SU-DHL-6 (cell line): ENCODE measurements around the gene SYNJ2.

Experiments
- H2AFZ ChIP-seq: fragments of 200-600 bp; sonication (generic); 2 replicates; pipeline ENCODE4 v1.6.1; 2014; ENCODE audit warnings: low read depth, mild to moderate bottlenecking, moderate library complexity, mixed read lengths, antibody characterized with exemption, low read length; ENCODE audit not compliant: severe bottlenecking
- H3F3A ChIP-seq: fragments of 200-600 bp; shearing (Covaris generic); 2 replicates; pipeline ENCODE4 v1.6.0; 2016; ENCODE audit warnings: antibody characterized with exemption, mild to moderate bottlenecking; ENCODE audit not compliant: insufficient read depth
- H3K27ac ChIP-seq: fragments of 200-600 bp; sonication (generic); 2 replicates; pipeline ENCODE4 v1.5.1; 2016; ENCODE audit warnings: low read depth, mild to moderate bottlenecking, low read length, moderate library complexity, mixed read lengths
- H3K27me3 ChIP-seq: fragments of 200-600 bp; sonication (generic), shearing (Covaris generic); 2 replicates; pipeline ENCODE4 v1.6.0; 2014; ENCODE audit warnings: mild to moderate bottlenecking, low read length
- H3K36me3 ChIP-seq: fragments of 200-600 bp; sonication (generic); 2 replicates; pipeline ENCODE4 v1.6.1; 2014; ENCODE audit warnings: mild to moderate bottlenecking, low read length, mixed read lengths
- H3K4me2 ChIP-seq: fragments of 300-600, 200-600 bp; shearing (Covaris generic), sonication (generic); 2 replicates; pipeline ENCODE4 v1.6.0; 2014; ENCODE audit warnings: low read length, low read depth, mild to moderate bottlenecking; ENCODE audit not compliant: poor library complexity, severe bottlenecking
- H3K4me3 ChIP-seq: fragments of 200-600 bp; sonication (generic); 2 replicates; pipeline ENCODE4 v1.5.1; 2014; ENCODE audit warnings: antibody characterized with exemption, low read length, mild to moderate bottlenecking, mixed read lengths; ENCODE audit not compliant: insufficient read depth, poor library complexity, severe bottlenecking
- H3K79me2 ChIP-seq: fragments of 200-600 bp; sonication (generic); 2 replicates; pipeline ENCODE4 v1.6.1; 2014; ENCODE audit warnings: mild to moderate bottlenecking, low read length, moderate library complexity; ENCODE audit not compliant: insufficient read depth
- H3K9ac ChIP-seq: fragments of 200-600 bp; sonication (generic); 2 replicates; pipeline ENCODE4 v1.7.0; 2014; ENCODE audit warnings: mild to moderate bottlenecking, low read length
- H3K9me2 ChIP-seq: fragments of 200-600 bp; sonication (generic); replicated peaks from 2 replicates; pipeline ENCODE4 v1.6.1; 2014; ENCODE audit warnings: low read length; ENCODE audit not compliant: insufficient read depth
- H3K9me3 ChIP-seq: fragments of 200-600 bp; sonication (generic); 2 replicates; pipeline ENCODE4 v1.6.1; 2014; ENCODE audit warnings: low read length, mixed read lengths; ENCODE audit not compliant: insufficient read depth
- H4K20me1 ChIP-seq: fragments of 200-600 bp; sonication (generic); 2 replicates; pipeline ENCODE4 v1.6.1; 2014; ENCODE audit warnings: low read depth, mild to moderate bottlenecking, antibody characterized with exemption, low read length, moderate library complexity, mixed read lengths
- EZH2phosphoT487 ChIP-seq: fragments of 200-600 bp; sonication (generic), shearing (Covaris generic); conservative IDR thresholded peaks from 2 replicates; pipeline ENCODE4 v1.6.1; 2018; ENCODE audit warnings: mild to moderate bottlenecking, antibody characterized with exemption, low read length, moderate library complexity, mixed read lengths
- TF ChIP-seq, protein P1 (sequence below): fragments of 200-600 bp; sonication (generic); IDR thresholded peaks from one replicate; pipeline ENCODE4 v1.5.1; 2017; ENCODE audit warnings: antibody characterized with exemption, mild to moderate bottlenecking, low read length, moderate library complexity; ENCODE audit not compliant: insufficient read depth, poor library complexity, severe bottlenecking

Gene SYNJ2

DNA sequence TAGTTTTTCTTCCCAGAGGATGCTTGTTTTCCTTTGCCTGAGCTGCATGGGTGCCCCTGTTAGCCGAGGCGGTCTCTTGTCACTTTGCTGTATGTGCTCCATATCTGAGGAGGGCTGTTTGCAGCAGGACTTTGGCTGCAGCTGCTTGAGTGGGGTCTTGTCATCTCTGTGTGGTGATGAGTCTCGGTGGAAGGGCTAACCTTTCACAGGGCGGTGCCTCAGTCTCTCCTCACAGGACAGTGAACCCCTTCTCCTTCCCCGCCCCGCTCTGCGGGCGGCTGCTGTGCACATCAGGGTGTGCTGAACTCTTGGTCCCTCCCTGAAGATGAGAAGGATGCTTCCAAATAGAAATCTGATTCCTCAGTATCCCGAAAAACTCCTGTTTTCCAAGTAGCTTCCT, 75.1 kb downstream of the SYNJ2 start:
- H4K20me1 ChIP-seq: no peaks in the 10 kb centered on the region
- H3K27ac ChIP-seq: no peak overlapping the region
- no peak overlapping the region for H3K4me2 ChIP-seq
- no peak overlapping the region for H3K4me3 ChIP-seq
- H3K9ac ChIP-seq: no peak overlapping the region
- H3K79me2 ChIP-seq: no peaks in the 10 kb centered on the region
- H3K9me2 ChIP-seq: no peaks in the 10 kb centered on the region
- TF ChIP-seq EZH2phosphoT487: no peak
- TF ChIP-seq, protein P1, sequence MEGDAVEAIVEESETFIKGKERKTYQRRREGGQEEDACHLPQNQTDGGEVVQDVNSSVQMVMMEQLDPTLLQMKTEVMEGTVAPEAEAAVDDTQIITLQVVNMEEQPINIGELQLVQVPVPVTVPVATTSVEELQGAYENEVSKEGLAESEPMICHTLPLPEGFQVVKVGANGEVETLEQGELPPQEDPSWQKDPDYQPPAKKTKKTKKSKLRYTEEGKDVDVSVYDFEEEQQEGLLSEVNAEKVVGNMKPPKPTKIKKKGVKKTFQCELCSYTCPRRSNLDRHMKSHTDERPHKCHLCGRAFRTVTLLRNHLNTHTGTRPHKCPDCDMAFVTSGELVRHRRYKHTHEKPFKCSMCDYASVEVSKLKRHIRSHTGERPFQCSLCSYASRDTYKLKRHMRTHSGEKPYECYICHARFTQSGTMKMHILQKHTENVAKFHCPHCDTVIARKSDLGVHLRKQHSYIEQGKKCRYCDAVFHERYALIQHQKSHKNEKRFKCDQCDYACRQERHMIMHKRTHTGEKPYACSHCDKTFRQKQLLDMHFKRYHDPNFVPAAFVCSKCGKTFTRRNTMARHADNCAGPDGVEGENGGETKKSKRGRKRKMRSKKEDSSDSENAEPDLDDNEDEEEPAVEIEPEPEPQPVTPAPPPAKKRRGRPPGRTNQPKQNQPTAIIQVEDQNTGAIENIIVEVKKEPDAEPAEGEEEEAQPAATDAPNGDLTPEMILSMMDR: no peak
- no peaks in the 10 kb centered on the region for H3F3A ChIP-seq
- H2AFZ ChIP-seq: no peak overlapping the region
- no peaks in the 10 kb centered on the region for H3K36me3 ChIP-seq
- H3K9me3 ChIP-seq: no peaks in the 10 kb centered on the region
- no peaks in the 10 kb centered on the region for H3K27me3 ChIP-seq

DNA sequence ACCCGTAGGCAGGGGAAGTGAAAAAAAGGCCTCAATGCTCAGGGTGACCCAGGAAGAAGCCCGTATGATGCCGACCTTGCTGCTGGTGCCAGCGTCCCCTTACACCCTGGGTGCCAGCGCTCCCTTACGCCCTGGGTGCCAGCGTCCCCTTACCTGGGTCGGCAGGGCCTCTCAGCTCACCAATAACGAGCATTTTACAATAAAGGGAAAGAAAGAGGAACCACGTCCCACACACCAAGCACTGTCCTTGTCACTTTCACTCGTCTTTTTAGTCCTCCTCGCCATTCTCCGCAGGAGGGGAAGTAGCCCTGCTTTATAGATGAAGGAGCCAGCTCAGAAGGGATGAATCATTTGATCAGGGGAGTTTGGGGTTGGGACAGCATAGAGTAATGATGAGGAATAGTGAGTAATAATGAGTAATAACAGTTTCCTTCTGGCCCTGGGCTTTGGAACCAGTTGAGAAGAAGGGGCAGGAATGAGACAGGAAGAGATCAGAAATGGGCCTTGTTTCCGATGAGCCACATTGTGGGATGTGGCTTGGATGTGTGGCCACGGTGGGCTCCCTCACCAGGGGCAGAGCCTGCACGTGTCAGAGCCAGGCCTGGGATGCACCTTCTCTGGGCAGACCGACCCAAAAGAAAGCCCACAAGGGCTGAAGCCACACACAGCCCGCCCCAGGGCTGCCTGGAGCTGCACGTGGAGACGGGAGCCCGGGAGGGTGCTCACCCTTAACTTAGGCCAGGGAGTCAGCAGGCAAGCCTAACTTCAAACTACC, 75.7 kb downstream of the SYNJ2 start:
- Histone ChIP-seq H3K27ac (no peak overlapping the region), H3K27me3 (no peaks in the 10 kb centered on the region), H3K4me3 (no peak overlapping the region), H3K9ac (no peak overlapping the region), H3K9me3 (no peaks in the 10 kb centered on the region), H4K20me1 (no peaks in the 10 kb centered on the region), H3F3A (no peaks in the 10 kb centered on the region), H3K4me2 (no peak overlapping the region), H3K79me2 (no peaks in the 10 kb centered on the region), H2AFZ (no peak overlapping the region), H3K36me3 (no peaks in the 10 kb centered on the region), H3K9me2 (no peaks in the 10 kb centered on the region)
- no peak for TF ChIP-seq EZH2phosphoT487
- TF ChIP-seq, protein P1: no peak

DNA sequence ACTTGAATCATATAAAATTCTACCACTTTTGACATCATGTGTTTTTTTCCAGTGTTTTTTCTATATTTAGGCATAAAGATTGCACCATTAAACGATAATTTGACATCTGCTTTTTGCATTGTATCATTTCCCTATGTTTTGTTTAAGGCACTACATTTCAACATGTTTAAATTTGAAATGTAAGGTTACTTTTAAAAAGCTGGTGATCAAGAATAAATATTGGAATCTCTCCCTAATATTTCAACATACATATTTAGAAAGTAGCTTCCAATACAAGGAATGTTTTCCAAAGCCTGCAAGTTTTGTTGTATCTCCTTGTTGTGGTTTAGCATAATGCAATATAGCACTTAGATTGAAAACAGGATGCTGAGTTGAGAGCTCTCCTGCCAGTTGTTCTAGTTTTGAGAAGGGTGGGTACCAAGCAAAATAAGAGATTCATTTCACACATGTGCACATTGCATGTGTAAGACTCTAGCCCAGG, 76.5 kb downstream of the SYNJ2 start:
- Histone ChIP-seq H3K79me2 (no peaks in the 10 kb centered on the region), H3K9ac (no peak overlapping the region), H3K36me3 (no peaks in the 10 kb centered on the region), H3K27me3 (no peaks in the 10 kb centered on the region), H3K4me2 (no peak overlapping the region), H4K20me1 (no peaks in the 10 kb centered on the region), H3K9me2 (no peaks in the 10 kb centered on the region), H2AFZ (no peak overlapping the region), H3K27ac (no peak overlapping the region), H3K9me3 (no peaks in the 10 kb centered on the region), H3F3A (no peaks in the 10 kb centered on the region), H3K4me3 (no peak overlapping the region)
- TF ChIP-seq EZH2phosphoT487: no peak
- TF ChIP-seq, protein P1: no peak
